DOHH2 (cell line): ENCODE measurements around the gene DUOX1.

Experiments used
- CTCF ChIP-seq: fragments of 200-600 bp; sonication (generic); IDR thresholded peaks from one replicate; pipeline ENCODE4 v1.5.1; 2014; ENCODE audit warnings: antibody characterized with exemption, mild to moderate bottlenecking, low read depth, low read length; ENCODE audit not compliant: poor library complexity, severe bottlenecking
- EZH2phosphoT487 ChIP-seq: fragments of 200-600 bp; sonication (generic); IDR thresholded peaks from 2 replicates; pipeline ENCODE4 v1.6.1; 2017; ENCODE audit warnings: borderline replicate concordance, mild to moderate bottlenecking, antibody characterized with exemption, low read length, moderate library complexity, mixed read lengths

GRCh38 chr15:45187578-45187893 is 57.7 kb downstream of the DUOX1 start:
- TF ChIP-seq CTCF (no peak), EZH2phosphoT487 (no peak)
